ENCODE measurements around the gene SLC1A3. TPM values are rescaled to one million over a fixed set of nuclear protein-coding genes. Genes with fewer than 3 reads are reported as not detected.

The SLC1A3 gene
- total and polyA plus RNA-seq, 10 of the 15 experiments (the other 5 are each of a cell fraction or from before 2014, with no cell fraction given), result 0.23 to 4.4 (median 3.3) TPM

GRCh38 chr5:36669015-36669651 is 62.7 kb downstream of the SLC1A3 start (continued):
- no peak for TF ChIP-seq NFIC (IDR thresholded peaks at IDR 0.05; ENCODE audit: low read depth, low read length)
- TF ChIP-seq, protein P1, sequence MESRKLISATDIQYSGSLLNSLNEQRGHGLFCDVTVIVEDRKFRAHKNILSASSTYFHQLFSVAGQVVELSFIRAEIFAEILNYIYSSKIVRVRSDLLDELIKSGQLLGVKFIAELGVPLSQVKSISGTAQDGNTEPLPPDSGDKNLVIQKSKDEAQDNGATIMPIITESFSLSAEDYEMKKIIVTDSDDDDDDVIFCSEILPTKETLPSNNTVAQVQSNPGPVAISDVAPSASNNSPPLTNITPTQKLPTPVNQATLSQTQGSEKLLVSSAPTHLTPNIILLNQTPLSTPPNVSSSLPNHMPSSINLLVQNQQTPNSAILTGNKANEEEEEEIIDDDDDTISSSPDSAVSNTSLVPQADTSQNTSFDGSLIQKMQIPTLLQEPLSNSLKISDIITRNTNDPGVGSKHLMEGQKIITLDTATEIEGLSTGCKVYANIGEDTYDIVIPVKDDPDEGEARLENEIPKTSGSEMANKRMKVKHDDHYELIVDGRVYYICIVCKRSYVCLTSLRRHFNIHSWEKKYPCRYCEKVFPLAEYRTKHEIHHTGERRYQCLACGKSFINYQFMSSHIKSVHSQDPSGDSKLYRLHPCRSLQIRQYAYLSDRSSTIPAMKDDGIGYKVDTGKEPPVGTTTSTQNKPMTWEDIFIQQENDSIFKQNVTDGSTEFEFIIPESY (IDR thresholded peaks at IDR 0.05), result no peak

DNA sequence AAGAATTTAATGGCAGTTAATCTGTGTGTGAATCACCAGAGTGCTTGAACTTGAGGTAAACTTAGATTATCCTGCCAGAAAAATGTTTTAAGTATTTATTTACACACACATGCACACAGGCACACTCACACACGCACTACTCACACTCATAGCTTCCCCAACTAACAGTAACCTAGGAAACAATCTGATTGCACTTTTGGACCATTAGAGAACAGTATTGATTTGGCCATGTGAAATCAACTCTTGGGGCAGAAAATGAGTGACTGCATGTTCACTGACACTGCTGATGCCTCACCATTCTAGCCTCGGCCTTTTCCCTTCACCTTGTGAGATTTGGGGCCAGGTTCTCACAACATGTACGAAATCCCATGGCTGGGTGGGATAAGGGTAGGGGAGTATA is 64.1 kb downstream of the SLC1A3 start:
- TF ChIP-seq NFIC (IDR thresholded peaks at IDR 0.05; ENCODE audit: low read depth, low read length) (no peak), PKNOX1 (IDR thresholded peaks at IDR 0.05) (no peak), ATF3 (IDR thresholded peaks at IDR 0.05; ENCODE audit: borderline replicate concordance, extremely low read depth, low read depth, low read length) (no peak), SMC3 (IDR thresholded peaks at IDR 0.05; ENCODE audit: borderline replicate concordance, low read length) (no peak), USF1 (IDR thresholded peaks at IDR 0.05; ENCODE audit: borderline replicate concordance, extremely low read length, insufficient read depth, low read depth, low read length) (no peak), ZNF622 (IDR thresholded peaks at IDR 0.05) (no peak), ESRRA (IDR thresholded peaks at IDR 0.05; ENCODE audit: low read length) (no peak), CBX5 (IDR thresholded peaks at IDR 0.05; ENCODE audit: low read depth) (no peak), ZBED1 (IDR thresholded peaks at IDR 0.05; ENCODE audit: borderline replicate concordance) (no peak), SREBF1 (IDR thresholded peaks at IDR 0.05; ENCODE audit: low read length) (no peak), JUNB (IDR thresholded peaks at IDR 0.05) (no peak), SPI1 (IDR thresholded peaks at IDR 0.05; ENCODE audit: borderline replicate concordance, insufficient read depth, low read depth, low read length) (no peak), ZNF217 (IDR thresholded peaks at IDR 0.05) (no peak), HDGF (IDR thresholded peaks at IDR 0.05) (no peak), POU2F2 (IDR thresholded peaks at IDR 0.05; ENCODE audit: borderline replicate concordance, low read depth, low read length) (no peak)
- in situ Hi-C loops (cut with MboI) (no loop called here), intact Hi-C loops (cut with micrococcal nuclease; ENCODE audit: unreplicated experiment) (no loop called here)
- H3K4me2 ChIP-seq (ENCODE audit: control insufficient read depth, insufficient read depth), result no peak overlapping the region
- H3K4me3 ChIP-seq, result no peak overlapping the region
- H3K4me1 ChIP-seq (ENCODE audit: control insufficient read depth, insufficient read depth, low read length), result no peaks in the 10 kb centered on the region
- SMC1A ChIA-PET (ENCODE audit: uncharacterized antibody, unreplicated experiment), result no interaction called here
- H3K79me2 ChIP-seq (ENCODE audit: control insufficient read depth, insufficient read depth, low read length), result no peaks in the 10 kb centered on the region
- H3K27me3 ChIP-seq (replicated peaks in 1 of 2; ENCODE audit: control insufficient read depth in 2 of 2, insufficient read depth in 2 of 2, low read length in 1 of 2), result no peaks in the 10 kb centered on the region
- no peaks in the 10 kb centered on the region for H4K20me1 ChIP-seq (ENCODE audit: control insufficient read depth, insufficient read depth)
- CTCF ChIA-PET, result no interaction called here
- H3K9me3 ChIP-seq (replicated peaks; ENCODE audit: control insufficient read depth, insufficient read depth, low read length), result no peaks in the 10 kb centered on the region
- no peaks in the 10 kb centered on the region for H3K36me3 ChIP-seq (ENCODE audit: control insufficient read depth in 2 of 2, insufficient read depth in 2 of 2, low read length in 1 of 2)
- WGBS (ENCODE audit: insufficient coverage, insufficient replicate concordance, low lambda C conversion rate, missing lambda C conversion rate), result 12% methylated on average over 3 of the region's 3 CpGs
- no peak overlapping the region for H3K9ac ChIP-seq (ENCODE audit: control insufficient read depth, insufficient read depth, low read length)
- DNase-seq (ENCODE audit: low read depth, low spot score), result no peak
- ATAC-seq, result no peak
- no peak overlapping the region for H2AFZ ChIP-seq (ENCODE audit: control insufficient read depth, low read depth, low read length)
- no peak for FAIRE-seq
- RAD21 ChIA-PET (ENCODE audit: unreplicated experiment), result no interaction called here
- no TSS peak for BruUV-seq (replicated peaks)
- POLR2A ChIA-PET, result no interaction called here
- no peak overlapping the region for H3K27ac ChIP-seq (ENCODE audit: control insufficient read depth, insufficient read depth)
